H9 (cell line): Measurements from ENCODE around the gene FSTL4. TPM values are rescaled to one million over a fixed set of nuclear protein-coding genes. Genes with fewer than 3 reads are reported as not detected.

Experiments
- DNase-seq: peaks from one replicate; pipeline ENCODE4 v3.0.0-alpha.2; 2017
- H2AFZ ChIP-seq: one replicate; pipeline ENCODE4 v1.6.1; 2013; ENCODE audit warnings: mild to moderate bottlenecking, low read length, control low read depth, moderate library complexity
- H2AK5ac ChIP-seq: 2 replicates; pipeline ENCODE4 v1.6.1; 2013; ENCODE audit warnings: low read length, control low read depth, mixed read lengths; ENCODE audit not compliant: insufficient read length
- H2BK120ac ChIP-seq: one replicate; pipeline ENCODE4 v1.6.1; 2013; ENCODE audit warnings: low read depth, mild to moderate bottlenecking, low read length, control low read depth, inconsistent platforms; ENCODE audit not compliant: poor library complexity, severe bottlenecking
- H2BK12ac ChIP-seq: 2 replicates; pipeline ENCODE4 v1.6.1; 2013; ENCODE audit warnings: low read length, control low read depth, mixed read lengths, low read depth; ENCODE audit not compliant: insufficient read length
- H2BK15ac ChIP-seq: 2 replicates; pipeline ENCODE4 v1.6.1; 2013; ENCODE audit warnings: low read depth, low read length, control low read depth
- H2BK20ac ChIP-seq: one replicate; pipeline ENCODE4 v1.6.1; 2013; ENCODE audit warnings: low read depth, mild to moderate bottlenecking, low read length, control low read depth, inconsistent platforms; ENCODE audit not compliant: poor library complexity, severe bottlenecking
- H2BK5ac ChIP-seq: 2 replicates; pipeline ENCODE4 v1.6.1; 2013; ENCODE audit warnings: low read length, control low read depth, mixed read lengths; ENCODE audit not compliant: insufficient read length
- H3K14ac ChIP-seq: 2 replicates; pipeline ENCODE4 v1.6.1; 2013; ENCODE audit warnings: low read length, control low read depth; ENCODE audit not compliant: insufficient read depth
- H3K18ac ChIP-seq: 2 replicates; pipeline ENCODE4 v1.6.1; 2013; ENCODE audit warnings: low read depth, mild to moderate bottlenecking, mixed read lengths, low read length, control low read depth; ENCODE audit not compliant: insufficient read length
- H3K23ac ChIP-seq: 2 replicates; pipeline ENCODE4 v1.6.1; 2013; ENCODE audit warnings: low read length, control low read depth, mixed read lengths, low read depth; ENCODE audit not compliant: insufficient read length
- H3K23me2 ChIP-seq: 2 replicates; pipeline ENCODE4 v1.6.1; 2013; ENCODE audit warnings: low read depth, mild to moderate bottlenecking, mixed read lengths, low read length, control low read depth; ENCODE audit not compliant: insufficient read length, poor library complexity, severe bottlenecking
- H3K27ac ChIP-seq: 2 replicates; pipeline ENCODE4 v1.5.1; 2013; ENCODE audit warnings: low read length, control low read depth, mixed read lengths, low read depth; ENCODE audit not compliant: insufficient read length
- H3K27me3 ChIP-seq: 2 replicates; pipeline ENCODE4 v1.6.1; 2013; ENCODE audit warnings: low read length, control low read depth, inconsistent platforms; ENCODE audit not compliant: insufficient read depth
- H3K4ac ChIP-seq: 2 replicates; pipeline ENCODE4 v1.6.1; 2013; ENCODE audit warnings: low read depth, mild to moderate bottlenecking, control low read depth, inconsistent platforms, low read length, moderate library complexity
- H3K4me1 ChIP-seq: 2 replicates; pipeline ENCODE4 v1.6.1; 2013; ENCODE audit warnings: low read length, control low read depth, inconsistent platforms; ENCODE audit not compliant: insufficient read depth
- H3K4me2 ChIP-seq: 2 replicates; pipeline ENCODE4 v1.6.1; 2013; ENCODE audit warnings: low read length, control low read depth, mixed read lengths; ENCODE audit not compliant: insufficient read length, insufficient read depth
- H3K56ac ChIP-seq: 2 replicates; pipeline ENCODE4 v1.6.1; 2013; ENCODE audit warnings: low read depth, mild to moderate bottlenecking, mixed read lengths, low read length, control low read depth; ENCODE audit not compliant: insufficient read length
- H3K79me1 ChIP-seq: 2 replicates; pipeline ENCODE4 v1.6.1; 2013; ENCODE audit warnings: low read depth, mild to moderate bottlenecking, moderate library complexity, low read length, control low read depth, inconsistent platforms; ENCODE audit not compliant: insufficient read depth, poor library complexity, severe bottlenecking
- H3K79me2 ChIP-seq: 2 replicates; pipeline ENCODE4 v1.6.1; 2013; ENCODE audit warnings: low read length, control low read depth, inconsistent platforms; ENCODE audit not compliant: insufficient read depth
- H3K9ac ChIP-seq: 2 replicates; pipeline ENCODE4 v1.6.1; 2013; ENCODE audit warnings: low read length, control low read depth, mixed read lengths; ENCODE audit not compliant: insufficient read length; ENCODE audit errors: extremely low read depth
- H3K9me3 ChIP-seq: one replicate; pipeline ENCODE4 v1.6.1; 2013; ENCODE audit warnings: low read depth, low read length, inconsistent platforms; ENCODE audit not compliant: control insufficient read depth
- H3T11ph ChIP-seq: one replicate; pipeline ENCODE4 v1.6.1; 2013; ENCODE audit warnings: mild to moderate bottlenecking, low read length, control low read depth, inconsistent platforms
- H4K20me1 ChIP-seq: one replicate; pipeline ENCODE4 v1.6.1; 2013; ENCODE audit not compliant: control insufficient read depth, insufficient read length, insufficient read depth
- H4K5ac ChIP-seq: 2 replicates; pipeline ENCODE4 v1.6.1; 2013; ENCODE audit warnings: low read depth, mild to moderate bottlenecking, mixed read lengths, low read length, control low read depth; ENCODE audit not compliant: insufficient read length
- H4K8ac ChIP-seq: replicated peaks from 2 replicates; pipeline ENCODE4 v1.6.1; 2013; ENCODE audit warnings: low read length, control low read depth, mixed read lengths, low read depth; ENCODE audit not compliant: insufficient read length
- H4K91ac ChIP-seq: 2 replicates; pipeline ENCODE4 v1.6.1; 2013; ENCODE audit warnings: low read depth, mild to moderate bottlenecking, moderate library complexity, mixed read lengths, low read length, control low read depth; ENCODE audit not compliant: insufficient read length
- H3K27ac Mint-ChIP-seq, 3 experiments: 2 replicates in 2 of 3; 3 replicates in 1 of 3; pipeline ENCODE4 v1.8.0; 2020 to 2021; ENCODE audit warnings: mixed read lengths in 3 of 3, mild to moderate bottlenecking in 1 of 3, moderate library complexity in 1 of 3
- H3K27me3 Mint-ChIP-seq: 2 replicates; pipeline ENCODE4 v1.8.0; 2021; ENCODE audit warnings: low read depth, mild to moderate bottlenecking, moderate library complexity, mixed read lengths
- H3K36me3 Mint-ChIP-seq, 3 experiments: 2 replicates in 2 of 3; 3 replicates in 1 of 3; pipeline ENCODE4 v1.8.0; 2020 to 2021; ENCODE audit warnings: low read depth in 3 of 3, mixed read lengths in 3 of 3; ENCODE audit not compliant: insufficient read depth in 1 of 3
- H3K4me1 Mint-ChIP-seq, 2 experiments: 2 replicates each; pipeline ENCODE4 v1.8.0; 2020; ENCODE audit warnings: mixed read lengths in 2 of 2
- H3K4me3 Mint-ChIP-seq, 2 experiments: 2 replicates in 1 of 2; 3 replicates in 1 of 2; pipeline ENCODE4 v1.8.0; 2020 to 2021; ENCODE audit warnings: mild to moderate bottlenecking in 2 of 2, mixed read lengths in 2 of 2, moderate library complexity in 1 of 2
- H3K9me3 Mint-ChIP-seq, 2 experiments: 2 replicates in 1 of 2; 3 replicates in 1 of 2; pipeline ENCODE4 v1.8.0; 2020; ENCODE audit warnings: mild to moderate bottlenecking in 2 of 2, mixed read lengths in 2 of 2, moderate library complexity in 1 of 2
- WGBS: extraction: QIAGEN DNeasy Blood & Tissue Kit; methylation state at CpG from one replicate; pipeline ENCODE4 v1.1.7; 2013; ENCODE audit warnings: missing lambda C conversion rate, low lambda C conversion rate, mixed read lengths; ENCODE audit not compliant: insufficient read length; ENCODE audit errors: extremely low coverage; 5-methylcytosine and 5-hydroxymethylcytosine counted together
- total RNA-seq: library from RNA; stranded (reverse); gene quantifications from 2 replicates; pipeline ENCODE4 v1.2.1, GENCODE V29; 2021
- TF ChIP-seq, protein P1 (sequence below): fragments of 200-600 bp; sonication (generic); conservative IDR thresholded peaks from 3 replicates; pipeline ENCODE4 v1.8.0; 2021; ENCODE audit warnings: antibody characterized with exemption, mild to moderate bottlenecking

The FSTL4 gene
- total RNA-seq, 1 experiment from 2014 or later = 5.7 TPM

DNA sequence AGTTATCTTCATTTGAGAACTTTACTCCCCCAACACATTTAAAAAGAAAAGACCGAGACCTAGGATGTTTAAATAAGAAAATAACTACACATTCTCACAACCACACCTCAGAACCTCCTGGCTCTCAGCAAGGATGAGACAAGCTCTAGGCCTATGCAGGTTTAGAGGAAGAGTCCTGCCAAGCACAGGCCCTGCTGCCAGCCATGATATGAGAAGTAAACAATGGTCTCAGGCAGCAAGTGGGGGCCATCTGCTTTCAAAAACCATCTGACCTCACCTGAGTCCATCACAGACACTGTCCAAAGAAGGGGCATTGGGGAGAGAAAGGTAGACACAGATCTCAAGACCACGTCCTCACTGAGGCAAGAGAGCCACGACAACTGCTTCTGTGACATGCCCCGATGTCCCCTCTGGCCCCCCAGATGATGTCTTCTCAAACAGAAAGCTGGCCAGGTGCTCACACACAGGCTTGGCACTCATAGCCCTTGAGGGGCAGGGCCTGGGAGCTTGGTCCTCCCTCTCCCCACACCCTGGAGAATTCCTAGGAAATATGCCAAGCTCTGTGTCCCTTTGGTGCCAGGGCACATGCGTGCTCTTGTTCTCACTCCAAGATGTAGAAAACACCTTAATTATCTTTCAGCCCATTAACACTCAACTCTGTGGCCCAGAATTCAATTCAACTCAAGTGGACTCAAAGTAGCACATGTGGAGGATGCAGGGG is 150.4 kb downstream of the FSTL4 start:
- no peaks in the 10 kb centered on the region for H3K27me3 Mint-ChIP-seq
- no peak overlapping the region for H3K4me2 ChIP-seq
- H2BK120ac ChIP-seq = no peak overlapping the region
- H3K56ac ChIP-seq = no peak overlapping the region
- H2BK5ac ChIP-seq = no peak overlapping the region
- no peaks in the 10 kb centered on the region for H3K9me3 ChIP-seq
- peak overlapping the region in 1 of 3 experiments; percentile 60; a peak in 1 of 7 replicates for H3K27ac Mint-ChIP-seq
- no peak overlapping the region for H2BK20ac ChIP-seq
- no peak overlapping the region for H4K8ac ChIP-seq
- no peak overlapping the region for H3K4ac ChIP-seq
- H3K4me1 ChIP-seq = no peaks in the 10 kb centered on the region
- H3K27ac ChIP-seq = no peak overlapping the region
- no peaks in the 10 kb centered on the region for H4K20me1 ChIP-seq
- no peak overlapping the region for H3K23ac ChIP-seq
- TF ChIP-seq, protein P1, sequence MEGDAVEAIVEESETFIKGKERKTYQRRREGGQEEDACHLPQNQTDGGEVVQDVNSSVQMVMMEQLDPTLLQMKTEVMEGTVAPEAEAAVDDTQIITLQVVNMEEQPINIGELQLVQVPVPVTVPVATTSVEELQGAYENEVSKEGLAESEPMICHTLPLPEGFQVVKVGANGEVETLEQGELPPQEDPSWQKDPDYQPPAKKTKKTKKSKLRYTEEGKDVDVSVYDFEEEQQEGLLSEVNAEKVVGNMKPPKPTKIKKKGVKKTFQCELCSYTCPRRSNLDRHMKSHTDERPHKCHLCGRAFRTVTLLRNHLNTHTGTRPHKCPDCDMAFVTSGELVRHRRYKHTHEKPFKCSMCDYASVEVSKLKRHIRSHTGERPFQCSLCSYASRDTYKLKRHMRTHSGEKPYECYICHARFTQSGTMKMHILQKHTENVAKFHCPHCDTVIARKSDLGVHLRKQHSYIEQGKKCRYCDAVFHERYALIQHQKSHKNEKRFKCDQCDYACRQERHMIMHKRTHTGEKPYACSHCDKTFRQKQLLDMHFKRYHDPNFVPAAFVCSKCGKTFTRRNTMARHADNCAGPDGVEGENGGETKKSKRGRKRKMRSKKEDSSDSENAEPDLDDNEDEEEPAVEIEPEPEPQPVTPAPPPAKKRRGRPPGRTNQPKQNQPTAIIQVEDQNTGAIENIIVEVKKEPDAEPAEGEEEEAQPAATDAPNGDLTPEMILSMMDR = no peak
- no peaks in the 10 kb centered on the region for H3K27me3 ChIP-seq
- no peak overlapping the region for H3T11ph ChIP-seq
- no peak for DNase-seq
- H3K18ac ChIP-seq = no peak overlapping the region
- no peak overlapping the region for H2AFZ ChIP-seq
- H3K23me2 ChIP-seq = no peaks in the 10 kb centered on the region
- no peak overlapping the region for H2AK5ac ChIP-seq
- H3K36me3 Mint-ChIP-seq = no peaks in the 10 kb centered on the region
- no peak overlapping the region for H3K4me3 Mint-ChIP-seq
- no peak overlapping the region for H2BK15ac ChIP-seq
- H4K5ac ChIP-seq = no peak overlapping the region
- no peak overlapping the region for H2BK12ac ChIP-seq
- WGBS = no CpG with 5 or more reads among the region's 5 CpGs
- H3K79me2 ChIP-seq = no peaks in the 10 kb centered on the region
- no peak overlapping the region for H4K91ac ChIP-seq
- H3K9me3 Mint-ChIP-seq = no peaks in the 10 kb centered on the region
- no peak overlapping the region for H3K9ac ChIP-seq
- no peak overlapping the region for H3K14ac ChIP-seq
- no peaks in the 10 kb centered on the region for H3K79me1 ChIP-seq
- H3K4me1 Mint-ChIP-seq = peaks cover 8 to 16% of the 10 kb centered on the region in 2 experiments
